ENCODE data around the gene CRACR2B.
A peak's percentile ranks its signal among the peaks of the same experiment; 100 is the strongest.

CRACR2B gene

DNA sequence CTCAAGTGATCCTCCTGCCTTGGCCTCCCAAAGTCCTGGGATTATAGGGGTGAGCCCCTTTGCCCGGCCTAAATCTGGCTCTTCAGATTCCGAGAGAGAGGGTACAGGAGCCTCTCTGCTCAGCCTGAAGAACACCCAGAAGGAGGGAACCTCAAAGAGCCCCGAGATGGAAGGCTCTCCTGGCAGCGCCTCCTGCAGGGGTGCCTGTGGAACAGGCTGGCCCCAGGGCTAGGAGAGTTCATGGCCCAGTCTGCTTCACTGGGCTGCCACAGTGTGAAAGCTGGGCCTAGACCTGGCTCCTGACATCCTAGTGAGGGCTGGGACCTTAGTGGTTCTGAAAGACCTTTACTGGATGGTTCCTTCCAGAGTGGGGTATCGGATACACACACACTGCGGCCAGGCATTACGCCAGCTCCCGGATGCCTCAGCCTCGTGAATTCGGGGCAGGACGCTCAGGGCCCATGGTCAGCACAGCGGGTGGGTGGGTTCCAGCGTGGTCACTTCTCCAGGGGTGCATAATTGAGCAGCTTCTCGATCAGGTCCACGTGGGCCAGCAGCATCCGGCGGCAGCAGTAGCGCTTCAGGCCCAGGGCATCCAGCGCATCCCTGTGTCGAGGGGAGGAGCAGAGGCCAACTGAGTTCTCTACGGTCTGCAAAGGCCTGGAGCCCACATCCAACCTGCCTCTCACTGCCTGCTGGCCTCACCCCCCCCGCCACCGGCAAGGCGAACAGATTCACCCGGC, 12.3 kb downstream of the CRACR2B start:
- H3K9me3 ChIP-seq (ENCODE audit: control insufficient read depth, insufficient read depth, low read depth, low read length): no peaks in the 10 kb centered on the region
- no peak overlapping the region for H3K27ac ChIP-seq (ENCODE audit: extremely low read depth, low read depth, low read length)
- TF ChIP-seq, protein P1, sequence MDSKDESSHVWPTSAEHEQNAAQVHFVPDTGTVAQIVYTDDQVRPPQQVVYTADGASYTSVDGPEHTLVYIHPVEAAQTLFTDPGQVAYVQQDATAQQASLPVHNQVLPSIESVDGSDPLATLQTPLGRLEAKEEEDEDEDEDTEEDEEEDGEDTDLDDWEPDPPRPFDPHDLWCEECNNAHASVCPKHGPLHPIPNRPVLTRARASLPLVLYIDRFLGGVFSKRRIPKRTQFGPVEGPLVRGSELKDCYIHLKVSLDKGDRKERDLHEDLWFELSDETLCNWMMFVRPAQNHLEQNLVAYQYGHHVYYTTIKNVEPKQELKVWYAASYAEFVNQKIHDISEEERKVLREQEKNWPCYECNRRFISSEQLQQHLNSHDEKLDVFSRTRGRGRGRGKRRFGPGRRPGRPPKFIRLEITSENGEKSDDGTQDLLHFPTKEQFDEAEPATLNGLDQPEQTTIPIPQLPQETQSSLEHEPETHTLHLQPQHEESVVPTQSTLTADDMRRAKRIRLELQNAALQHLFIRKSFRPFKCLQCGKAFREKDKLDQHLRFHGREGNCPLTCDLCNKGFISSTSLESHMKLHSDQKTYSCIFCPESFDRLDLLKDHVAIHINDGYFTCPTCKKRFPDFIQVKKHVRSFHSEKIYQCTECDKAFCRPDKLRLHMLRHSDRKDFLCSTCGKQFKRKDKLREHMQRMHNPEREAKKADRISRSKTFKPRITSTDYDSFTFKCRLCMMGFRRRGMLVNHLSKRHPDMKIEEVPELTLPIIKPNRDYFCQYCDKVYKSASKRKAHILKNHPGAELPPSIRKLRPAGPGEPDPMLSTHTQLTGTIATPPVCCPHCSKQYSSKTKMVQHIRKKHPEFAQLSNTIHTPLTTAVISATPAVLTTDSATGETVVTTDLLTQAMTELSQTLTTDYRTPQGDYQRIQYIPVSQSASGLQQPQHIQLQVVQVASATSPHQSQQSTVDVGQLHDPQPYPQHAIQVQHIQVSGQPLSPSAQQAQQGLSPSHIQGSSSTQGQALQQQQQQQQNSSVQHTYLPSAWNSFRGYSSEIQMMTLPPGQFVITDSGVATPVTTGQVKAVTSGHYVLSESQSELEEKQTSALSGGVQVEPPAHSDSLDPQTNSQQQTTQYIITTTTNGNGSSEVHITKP (tag by site-specific recombination; IDR thresholded peaks at IDR 0.05): 0 out of 2 replicates have a peak, but pooled peaks have one; percentile 19
- TF ChIP-seq ZNF777 (tag by site-specific recombination; IDR thresholded peaks at IDR 0.05; ENCODE audit: borderline replicate concordance) (no peak), CTCF (tag by site-specific recombination; IDR thresholded peaks at IDR 0.05) (peak; percentile 32; the same call in 1 of the 2 replicates)
- ChIA-PET CTCF (interaction anchor here (0.7 to 1.4 kb wide), 5 partner anchors 20 to 819 kb away, joined by 3 to 6 read pairs (median 4); no protein-coding TSS in a partner anchor), POLR2A (interaction anchor here (1.0 to 15.0 kb wide), 4 partner anchors 9 to 34 kb away, joined by 3 to 202 read pairs (median 38); partner anchors contain the start of genes CD151, CRACR2B and PNPLA2)
- H3K36me3 ChIP-seq (ENCODE audit: control insufficient read depth in 2 of 2, insufficient read depth in 1 of 2, low read length in 2 of 2): peaks cover 0 to 55% of the 10 kb centered on the region in 2 experiments; a peak in 1 of 3 replicates
- H3K4me1 ChIP-seq (ENCODE audit: control insufficient read depth, insufficient read depth, low read length): 0 out of 2 replicates have a peak, but pooled peaks cover 3% of the 10 kb centered on the region
- H3K4me3 ChIP-seq (ENCODE audit: low read depth, low read length): no peak overlapping the region

DNA sequence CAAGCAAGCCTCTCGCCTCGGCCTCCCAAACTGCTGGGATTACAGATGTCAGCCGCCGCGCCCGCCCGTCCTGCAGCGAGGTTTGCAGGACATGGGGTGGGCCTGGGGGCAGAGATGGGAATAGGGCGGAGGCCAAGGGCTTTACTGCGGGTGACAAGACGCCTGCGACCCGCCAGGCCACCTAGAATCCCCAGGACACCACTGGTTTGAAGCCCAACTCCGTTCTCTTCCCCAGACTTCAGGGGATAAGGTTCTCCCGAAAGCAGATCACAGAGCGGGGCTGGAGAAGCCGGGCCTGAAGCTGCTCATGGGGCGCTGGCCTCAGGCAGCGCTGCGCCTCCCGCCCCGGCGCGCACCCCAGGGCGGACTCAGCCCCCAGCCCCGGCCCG, 14.3 kb downstream of the CRACR2B start:
- Histone ChIP-seq H3K9me3 (ENCODE audit: control insufficient read depth, insufficient read depth, low read depth, low read length) (no peaks in the 10 kb centered on the region), H3K4me3 (ENCODE audit: low read depth, low read length) (peak overlapping the region; percentile 89), H3K4me1 (ENCODE audit: control insufficient read depth, insufficient read depth, low read length) (0 out of 2 replicates have a peak, but pooled peaks cover 4% of the 10 kb centered on the region), H3K27ac (ENCODE audit: extremely low read depth, low read depth, low read length) (peak overlapping the region; percentile 93), H3K36me3 (ENCODE audit: control insufficient read depth in 2 of 2, insufficient read depth in 1 of 2, low read length in 2 of 2) (peaks cover 0 to 43% of the 10 kb centered on the region in 2 experiments; a peak in 1 of 3 replicates)
- TF ChIP-seq ZBTB1 (tag by site-specific recombination; IDR thresholded peaks at IDR 0.05): no peak
- TF ChIP-seq GLIS2 (tag by site-specific recombination; IDR thresholded peaks at IDR 0.05): peak; percentile 56; the same call in 1 of the 2 replicates
- TF ChIP-seq ZBTB8A (tag by site-specific recombination; IDR thresholded peaks at IDR 0.05): peak; percentile 26; the same call in 1 of the 2 replicates
- TF ChIP-seq ZNF335 (tag by site-specific recombination; conservative IDR thresholded peaks at IDR 0.05): peak; percentile 27; the same call in 1 of the 2 replicates
- TF ChIP-seq, protein P2, sequence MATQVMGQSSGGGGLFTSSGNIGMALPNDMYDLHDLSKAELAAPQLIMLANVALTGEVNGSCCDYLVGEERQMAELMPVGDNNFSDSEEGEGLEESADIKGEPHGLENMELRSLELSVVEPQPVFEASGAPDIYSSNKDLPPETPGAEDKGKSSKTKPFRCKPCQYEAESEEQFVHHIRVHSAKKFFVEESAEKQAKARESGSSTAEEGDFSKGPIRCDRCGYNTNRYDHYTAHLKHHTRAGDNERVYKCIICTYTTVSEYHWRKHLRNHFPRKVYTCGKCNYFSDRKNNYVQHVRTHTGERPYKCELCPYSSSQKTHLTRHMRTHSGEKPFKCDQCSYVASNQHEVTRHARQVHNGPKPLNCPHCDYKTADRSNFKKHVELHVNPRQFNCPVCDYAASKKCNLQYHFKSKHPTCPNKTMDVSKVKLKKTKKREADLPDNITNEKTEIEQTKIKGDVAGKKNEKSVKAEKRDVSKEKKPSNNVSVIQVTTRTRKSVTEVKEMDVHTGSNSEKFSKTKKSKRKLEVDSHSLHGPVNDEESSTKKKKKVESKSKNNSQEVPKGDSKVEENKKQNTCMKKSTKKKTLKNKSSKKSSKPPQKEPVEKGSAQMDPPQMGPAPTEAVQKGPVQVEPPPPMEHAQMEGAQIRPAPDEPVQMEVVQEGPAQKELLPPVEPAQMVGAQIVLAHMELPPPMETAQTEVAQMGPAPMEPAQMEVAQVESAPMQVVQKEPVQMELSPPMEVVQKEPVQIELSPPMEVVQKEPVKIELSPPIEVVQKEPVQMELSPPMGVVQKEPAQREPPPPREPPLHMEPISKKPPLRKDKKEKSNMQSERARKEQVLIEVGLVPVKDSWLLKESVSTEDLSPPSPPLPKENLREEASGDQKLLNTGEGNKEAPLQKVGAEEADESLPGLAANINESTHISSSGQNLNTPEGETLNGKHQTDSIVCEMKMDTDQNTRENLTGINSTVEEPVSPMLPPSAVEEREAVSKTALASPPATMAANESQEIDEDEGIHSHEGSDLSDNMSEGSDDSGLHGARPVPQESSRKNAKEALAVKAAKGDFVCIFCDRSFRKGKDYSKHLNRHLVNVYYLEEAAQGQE (tag by site-specific recombination; IDR thresholded peaks at IDR 0.05): peak; percentile 13; the same call in 1 of the 2 replicates
- ChIA-PET CTCF (interaction anchor here (0.7 kb wide), 1 partner anchor 22 kb away, joined by 3 read pairs; no protein-coding TSS in a partner anchor), POLR2A (interaction anchor here (1.4 to 15.0 kb wide), 3 partner anchors 11 to 33 kb away, joined by 5 to 202 read pairs (median 70); partner anchors contain the start of genes CD151, CRACR2B, PNPLA2 and RPLP2)

Data from HEK293 (cell line).